Stimulated activated naive CD4-positive, alpha-beta T cell treated with Interleukin-2 at 50 U/mL for 16 hours (primary cell): ENCODE measurements around the gene ZC3H15.
"Not testable (repeated sequence)": the region's sequence is repeated elsewhere in the genome, so short reads cannot be mapped to it uniquely, and the experiment has no call there.

ENCODE experiments used
- DNase-seq: peaks from one replicate; lab custom pipeline; 2025; lab: John Stamatoyannopoulos, UW

Gene ZC3H15

DNA sequence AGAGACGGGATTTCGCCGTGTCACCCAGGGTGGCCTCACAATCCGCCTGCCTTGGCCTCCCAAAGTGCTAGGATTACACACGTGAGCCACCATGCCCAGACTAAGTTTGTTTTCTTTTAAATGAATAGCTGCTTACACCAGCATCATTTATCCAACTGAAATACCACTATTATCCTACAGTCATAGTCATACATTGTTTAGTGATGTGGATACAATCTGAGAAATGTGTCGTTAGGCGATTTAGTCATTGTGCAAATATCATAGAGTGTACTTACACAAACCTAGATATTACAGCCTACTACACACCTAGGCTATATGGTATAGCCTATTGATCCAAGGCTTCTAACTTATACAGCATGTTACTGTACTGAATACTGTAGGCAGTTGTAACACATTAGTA, 10.3 kb downstream of the ZC3H15 start:
- no peak for DNase-seq

DNA sequence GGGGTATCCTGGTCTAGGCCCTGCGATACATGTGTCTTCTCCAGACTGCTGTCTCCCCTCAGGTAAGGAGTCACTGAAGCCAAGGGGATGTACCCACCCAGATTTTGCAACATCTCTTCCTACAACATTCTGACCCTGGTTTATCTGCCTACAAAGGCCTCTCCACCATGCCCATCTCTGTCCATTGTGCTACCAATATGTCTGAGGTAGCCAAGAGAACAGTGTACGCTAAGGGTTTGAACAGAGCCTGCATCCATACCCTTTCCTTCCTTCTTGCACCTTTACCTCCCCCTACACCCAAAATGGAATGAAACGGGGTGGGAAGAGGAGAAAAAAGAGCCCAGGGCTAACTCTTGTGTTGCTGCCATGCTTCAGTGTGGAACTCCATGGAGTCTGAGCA, 11.9 kb downstream of the ZC3H15 start:
- DNase-seq, result no peak

DNA sequence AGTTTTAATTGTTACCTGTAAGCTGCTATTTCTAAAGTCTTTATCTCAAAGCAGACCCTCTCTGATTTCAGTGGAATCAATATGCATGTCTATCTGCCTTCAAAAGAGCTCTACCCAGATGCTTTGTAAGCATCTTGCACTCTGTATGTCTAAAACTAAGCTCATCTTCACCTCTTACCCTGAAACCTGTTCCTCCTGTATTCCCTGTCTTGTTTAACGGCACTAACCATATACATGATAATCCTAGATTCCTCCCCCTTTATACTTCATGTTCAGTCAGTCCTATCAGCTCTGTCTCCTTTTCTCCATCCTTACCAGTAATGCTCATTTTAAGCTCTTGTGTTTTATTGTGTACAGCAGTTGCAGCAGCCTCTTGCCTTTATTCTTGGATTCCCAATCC, 12.8 kb downstream of the ZC3H15 start:
- DNase-seq, result no peak

DNA sequence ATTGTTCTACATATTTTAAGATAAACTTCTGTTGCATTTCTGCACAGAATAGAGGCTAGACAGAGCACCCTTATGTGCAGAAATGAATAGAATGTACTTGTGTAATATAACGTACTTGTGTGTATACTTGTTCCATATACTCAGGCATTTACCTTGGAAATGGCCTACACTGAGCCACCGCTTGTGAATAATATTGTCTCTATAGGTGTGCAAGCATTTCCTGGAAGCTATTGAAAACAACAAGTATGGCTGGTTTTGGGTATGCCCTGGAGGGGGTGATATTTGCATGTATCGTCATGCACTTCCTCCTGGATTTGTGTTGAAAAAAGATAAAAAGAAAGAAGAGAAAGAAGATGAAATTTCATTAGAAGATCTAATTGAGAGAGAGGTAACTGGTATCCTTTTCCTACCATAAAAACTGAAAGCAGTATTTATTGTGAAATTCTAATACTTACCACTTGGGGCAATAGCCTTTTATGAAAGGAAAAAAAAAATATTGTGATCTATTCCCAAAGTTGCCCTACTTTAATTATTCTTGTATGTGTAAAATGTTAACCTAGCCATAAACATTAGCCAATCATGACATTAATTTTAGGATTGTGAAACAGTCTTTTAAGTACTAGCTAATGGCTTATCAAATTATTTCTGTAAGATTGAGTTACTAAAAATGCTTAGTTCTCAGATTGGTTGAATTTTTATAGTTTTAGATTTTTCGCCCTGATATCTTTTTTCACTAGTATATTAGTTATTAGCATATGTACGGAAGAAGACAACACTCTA, 18.0 kb downstream of the ZC3H15 start:
- DNase-seq, result no peak

DNA sequence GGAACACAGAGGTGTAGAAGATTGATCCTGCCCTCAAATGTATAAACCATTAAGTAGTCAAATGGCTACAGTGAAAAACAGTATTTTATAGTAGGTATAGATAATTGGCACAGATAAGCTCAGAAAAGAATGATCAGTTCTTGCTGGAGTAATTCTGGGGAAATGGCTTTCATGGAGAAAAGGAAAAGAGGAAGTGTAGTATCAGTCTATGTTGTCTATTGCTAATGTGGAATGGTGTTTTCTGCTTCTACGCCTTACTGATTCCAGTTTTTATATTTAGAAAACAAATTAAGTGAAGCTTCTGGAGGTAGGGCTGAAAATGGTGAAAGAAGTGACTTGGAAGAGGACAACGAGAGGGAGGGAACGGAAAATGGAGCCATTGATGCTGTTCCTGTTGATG, 22.2 kb downstream of the ZC3H15 start:
- DNase-seq, result no peak

DNA sequence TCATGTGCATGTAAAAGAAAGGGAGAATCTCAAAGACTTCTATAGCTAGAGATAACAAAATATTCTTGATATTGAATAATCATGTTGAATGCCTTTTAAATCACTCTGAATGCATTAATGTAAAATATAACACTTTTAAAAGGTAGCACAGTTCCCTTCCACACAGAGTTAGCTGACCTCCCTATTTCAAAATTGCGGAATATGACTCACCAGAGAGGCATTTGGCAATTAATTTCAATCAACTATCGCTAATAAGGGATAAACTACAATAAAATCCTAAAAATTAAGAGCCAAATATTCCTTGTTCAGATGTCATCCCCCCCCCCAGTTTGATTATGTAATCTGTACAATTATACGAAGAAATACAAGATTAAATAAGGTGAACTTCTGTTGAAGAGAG, 29.3 kb downstream of the ZC3H15 start:
- DNase-seq, result no peak

DNA sequence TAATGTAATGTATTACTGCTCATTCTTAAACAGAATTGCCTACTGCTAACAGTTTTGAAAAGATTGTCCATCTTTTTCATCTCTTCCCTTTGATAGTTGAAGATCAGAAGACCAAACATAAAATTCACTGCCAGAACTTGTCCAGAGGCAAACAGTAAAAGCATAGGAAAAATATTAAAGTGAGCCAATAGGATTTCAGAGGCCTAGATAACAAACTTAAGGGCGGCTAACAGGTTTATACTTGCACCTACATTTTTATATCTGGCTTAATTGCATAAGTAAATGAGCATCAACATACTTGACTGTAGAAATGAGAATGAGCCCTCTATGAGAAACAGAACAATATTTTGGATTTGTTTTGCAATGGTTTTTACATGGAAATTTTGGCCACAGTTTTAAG, 30.3 kb downstream of the ZC3H15 start:
- DNase-seq, result no peak

DNA sequence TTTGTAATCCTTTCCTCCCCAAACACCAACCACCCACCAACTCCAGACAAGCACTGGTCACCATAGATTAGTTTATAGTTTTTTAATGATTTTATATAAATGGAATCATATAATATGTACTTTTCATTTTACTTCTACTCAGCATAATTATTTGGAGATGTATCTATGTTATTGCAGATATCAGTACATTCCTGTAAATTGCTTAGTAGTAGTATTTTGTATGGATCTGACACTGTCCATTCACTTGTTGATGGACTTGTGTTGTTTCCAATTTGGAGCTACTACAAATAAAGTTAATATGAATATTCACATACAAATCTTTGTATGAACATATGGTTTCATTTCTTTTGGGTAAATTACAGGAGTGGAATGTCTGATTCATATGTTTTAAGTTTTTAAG, 31.0 kb downstream of the ZC3H15 start:
- no peak for DNase-seq

DNA sequence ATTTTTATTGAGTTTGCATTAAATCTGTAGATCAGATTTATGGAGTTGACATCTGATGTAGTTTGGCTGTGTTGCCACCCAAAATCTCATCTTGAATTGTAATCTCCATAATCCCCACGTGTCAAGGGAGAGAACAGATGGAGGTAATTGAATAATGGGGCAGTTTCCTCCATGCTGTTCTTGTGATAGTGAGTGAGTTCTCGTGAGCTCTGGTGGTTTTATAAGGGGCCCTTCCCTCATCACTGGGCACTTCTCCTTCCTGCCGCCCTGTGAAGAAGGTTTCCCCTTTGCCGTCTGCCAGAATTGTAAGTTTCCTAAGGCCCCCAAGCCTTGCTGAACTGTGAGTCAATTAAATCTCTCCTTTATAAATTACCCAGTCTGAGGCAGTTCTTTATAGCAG, 32.2 kb downstream of the ZC3H15 start:
- DNase-seq, result no peak

DNA sequence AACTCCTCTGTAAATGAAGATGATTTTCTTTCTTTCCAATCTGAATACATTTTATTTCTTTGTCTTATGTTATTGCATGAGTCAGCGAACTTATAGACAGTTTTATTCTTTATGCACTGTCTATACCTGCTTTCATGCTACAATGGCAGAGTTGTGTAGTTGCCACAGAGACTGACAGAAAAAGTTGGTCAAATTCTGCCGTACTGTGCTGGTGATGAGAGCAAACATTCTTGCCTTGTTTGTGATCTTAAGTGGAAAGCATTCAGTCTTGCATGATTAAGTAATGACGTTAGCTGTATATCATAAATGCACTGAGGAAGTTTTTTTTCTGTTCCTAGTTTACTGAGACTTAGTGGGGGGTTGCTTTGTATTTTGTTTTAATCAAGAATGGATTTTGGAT, 32.9 kb downstream of the ZC3H15 start:
- no peak for DNase-seq

DNA sequence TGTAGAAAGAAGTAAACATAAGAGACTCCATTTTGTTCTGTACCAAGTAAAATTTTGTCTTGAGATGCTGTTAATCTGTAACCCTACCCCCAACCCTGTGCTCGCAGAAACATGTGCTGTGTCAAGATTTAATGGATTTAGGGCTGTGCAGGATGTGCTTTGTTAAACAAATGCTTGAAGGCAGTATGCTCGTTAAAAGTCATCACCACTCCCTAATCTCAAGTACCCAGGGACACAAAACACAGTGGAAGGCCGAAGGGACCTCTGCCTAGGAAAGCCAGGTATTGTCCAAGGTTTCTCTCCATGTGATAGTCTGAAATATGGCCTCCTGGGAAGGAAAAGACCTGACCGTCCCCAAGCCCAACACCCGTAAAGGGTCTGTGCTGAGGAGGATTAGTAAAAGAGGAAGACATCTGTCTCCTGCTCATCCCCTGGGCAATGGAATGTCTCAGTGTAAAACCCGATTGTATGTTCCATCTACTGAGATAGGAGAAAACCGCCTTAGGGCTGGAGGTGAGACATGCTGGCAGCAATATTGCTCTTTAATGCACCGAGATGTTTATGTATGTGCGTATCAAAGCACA, 35.6 kb downstream of the ZC3H15 start:
- DNase-seq, result not testable (repeated sequence)

DNA sequence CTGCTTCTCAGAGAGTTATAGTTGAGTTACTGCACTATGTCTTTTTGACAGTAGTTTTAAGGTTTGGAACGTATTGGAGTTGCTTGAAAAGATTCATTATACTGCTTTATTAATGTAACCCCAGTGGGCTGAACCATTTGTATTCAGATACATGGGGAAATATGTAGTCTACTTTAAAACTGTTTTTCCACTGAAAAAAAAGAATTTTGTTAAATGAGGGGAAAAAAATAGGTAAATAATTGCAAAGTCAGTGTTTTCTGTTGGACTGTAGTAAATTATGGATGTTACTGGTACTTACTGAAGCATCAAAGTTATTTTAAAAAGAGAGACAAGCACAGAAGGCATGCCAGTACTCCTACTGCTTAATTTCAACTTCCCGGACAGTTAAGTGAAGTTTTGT, 36.4 kb downstream of the ZC3H15 start:
- no peak for DNase-seq

DNA sequence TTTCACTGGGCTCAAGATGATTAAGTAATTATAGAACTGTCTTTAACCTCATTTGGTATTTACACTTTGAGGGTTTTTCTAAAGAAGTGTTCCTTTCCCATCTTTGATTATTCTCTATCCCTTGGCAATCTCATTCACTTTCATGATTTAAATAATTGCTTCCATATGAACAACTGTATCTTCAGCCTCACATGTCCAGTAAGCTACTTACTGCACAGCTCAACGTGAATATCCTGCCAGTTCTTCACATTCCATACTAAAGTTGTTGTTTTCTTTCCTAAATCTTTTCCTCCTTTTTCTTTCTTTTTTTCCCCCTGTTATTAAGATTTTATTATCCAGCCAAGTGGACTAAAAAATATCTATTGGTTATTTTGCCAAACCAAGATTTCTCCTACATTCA, 37.7 kb downstream of the ZC3H15 start:
- no peak for DNase-seq

DNA sequence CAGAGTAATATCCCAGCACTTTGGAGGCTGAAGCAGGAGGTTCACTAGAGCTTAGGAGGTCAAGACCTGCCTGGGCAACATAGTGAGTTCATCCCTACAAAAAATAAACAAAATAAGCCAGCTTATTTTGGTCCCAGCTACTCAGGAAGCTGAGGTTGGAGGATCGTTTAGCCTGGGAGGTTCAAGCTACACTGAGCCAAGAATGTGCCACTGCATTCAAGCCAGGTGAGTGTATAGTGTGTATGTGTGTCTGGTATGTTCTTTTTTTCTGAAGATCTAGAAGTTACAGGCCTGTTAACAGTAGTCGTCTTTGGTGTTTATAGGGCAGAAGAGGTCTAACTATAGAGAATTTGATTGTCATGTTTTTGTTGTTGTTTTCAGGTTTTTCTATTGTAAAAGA, 40.2 kb downstream of the ZC3H15 start:
- no peak for DNase-seq

DNA sequence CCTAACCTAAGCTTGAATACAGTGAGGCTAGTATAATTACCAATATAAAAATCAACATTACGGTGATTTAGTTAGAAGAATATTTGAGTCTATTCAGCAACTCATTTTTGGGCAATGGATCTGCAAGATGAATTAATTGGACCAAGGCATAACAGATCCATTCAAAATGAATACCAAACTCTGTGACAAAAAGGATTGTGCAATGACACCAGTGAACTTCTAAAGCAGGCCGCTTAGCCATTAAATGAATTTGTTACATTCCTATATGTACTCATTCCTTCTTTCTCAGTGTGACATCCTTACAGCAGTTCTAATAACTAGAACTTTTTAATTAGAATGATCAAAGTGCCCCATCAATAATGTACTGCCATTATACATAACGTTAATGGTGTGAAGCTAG, 44.3 kb downstream of the ZC3H15 start:
- no peak for DNase-seq

DNA sequence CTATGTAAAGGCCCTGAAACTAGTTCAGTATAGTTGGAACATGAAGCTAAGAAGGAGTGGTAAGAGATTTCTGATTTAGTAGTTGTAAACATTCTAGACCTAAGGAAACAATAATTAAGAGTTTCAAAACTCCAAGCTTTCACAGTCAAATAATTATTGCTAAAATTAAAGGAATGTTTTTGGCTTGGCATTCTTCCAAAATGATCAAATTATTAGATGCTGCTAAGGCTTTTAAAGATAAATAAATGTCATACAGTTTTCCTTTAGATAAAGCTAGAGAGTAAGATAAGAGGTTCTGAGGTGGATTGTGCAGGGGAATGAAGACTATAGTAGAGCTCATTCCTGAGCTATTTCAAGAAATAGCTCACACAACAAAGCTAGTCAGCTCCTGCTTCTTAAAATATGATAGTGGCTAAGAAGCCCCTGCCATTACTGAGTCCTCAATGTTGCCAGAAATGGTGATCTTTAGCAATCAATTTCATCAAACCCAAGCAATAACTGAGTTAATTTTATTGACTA, 45.3 kb downstream of the ZC3H15 start:
- no peak for DNase-seq

DNA sequence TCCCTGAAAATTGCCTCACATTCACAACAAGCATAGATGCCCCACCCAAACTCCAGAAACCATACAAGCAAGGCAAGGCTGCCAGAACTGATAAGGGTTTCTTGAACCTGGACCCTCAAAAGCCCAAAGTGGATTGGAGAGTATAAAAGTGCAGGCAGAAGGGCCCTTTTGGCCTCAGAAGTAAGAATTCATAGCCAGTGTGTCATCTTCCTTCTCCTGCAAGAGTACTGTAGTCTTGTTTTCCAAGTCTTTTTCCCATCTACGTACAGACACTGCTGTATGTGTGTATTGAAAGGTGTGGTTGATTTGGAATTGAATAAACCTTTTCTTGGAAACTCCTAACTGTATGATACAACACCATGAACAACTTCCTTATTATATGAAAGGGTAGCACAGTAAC, 46.8 kb downstream of the ZC3H15 start:
- no peak for DNase-seq

DNA sequence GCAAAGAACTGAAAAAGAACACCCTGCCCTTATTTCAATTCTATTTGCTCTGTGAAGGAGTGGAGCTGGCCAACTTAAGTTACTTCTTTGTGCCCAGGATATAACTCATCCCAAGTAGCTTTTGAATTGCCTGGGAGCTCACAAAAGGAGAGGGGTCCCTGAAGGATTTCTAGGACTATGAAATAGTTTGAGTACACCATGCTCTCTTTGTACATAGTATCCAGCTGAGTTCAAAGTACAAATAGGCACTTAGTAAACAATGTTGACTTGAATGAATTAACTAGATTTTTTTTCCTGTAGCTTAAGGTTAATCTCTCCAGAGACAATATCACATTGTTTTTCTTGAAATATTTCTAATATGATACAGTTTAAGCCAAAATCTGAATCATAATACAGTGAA, 47.7 kb downstream of the ZC3H15 start:
- DNase-seq, result no peak

DNA sequence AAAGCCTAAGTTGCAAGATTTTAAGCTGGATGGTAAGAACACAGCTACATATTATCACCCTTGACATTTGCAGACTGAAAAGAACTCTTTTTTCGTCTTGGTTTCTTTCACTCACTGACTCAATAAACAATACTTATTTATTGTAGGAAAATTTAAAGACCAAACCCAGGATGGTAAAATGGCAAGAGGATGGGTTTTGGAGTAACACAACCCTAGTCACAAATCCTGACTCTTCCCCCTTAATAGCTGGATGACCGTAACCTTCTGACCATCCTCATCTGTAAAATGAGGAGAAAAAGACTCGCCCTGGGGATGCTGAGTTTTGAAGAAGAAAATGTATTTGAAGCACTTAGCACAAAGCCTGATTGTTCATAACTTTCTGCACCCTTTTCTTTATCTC, 48.3 kb downstream of the ZC3H15 start:
- no peak for DNase-seq

DNA sequence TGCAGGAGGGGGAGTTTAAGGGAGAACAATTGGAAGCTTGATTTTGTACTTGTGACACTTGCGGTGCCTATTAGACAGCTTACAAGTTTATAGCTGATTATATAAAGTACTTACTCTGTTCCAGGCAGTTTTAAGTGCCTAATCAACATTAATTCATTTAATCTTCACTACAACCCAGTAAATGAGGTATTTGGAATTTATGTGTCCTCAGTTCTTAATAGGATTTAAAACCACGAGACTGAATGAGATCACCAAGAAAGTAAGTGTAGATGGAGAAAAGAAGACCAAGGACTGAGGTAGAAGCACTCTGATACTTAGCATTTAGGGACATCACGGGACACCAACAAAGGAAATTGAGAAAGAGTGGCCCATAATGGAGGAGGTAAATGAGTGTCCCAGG, 49.8 kb downstream of the ZC3H15 start:
- no peak for DNase-seq

DNA sequence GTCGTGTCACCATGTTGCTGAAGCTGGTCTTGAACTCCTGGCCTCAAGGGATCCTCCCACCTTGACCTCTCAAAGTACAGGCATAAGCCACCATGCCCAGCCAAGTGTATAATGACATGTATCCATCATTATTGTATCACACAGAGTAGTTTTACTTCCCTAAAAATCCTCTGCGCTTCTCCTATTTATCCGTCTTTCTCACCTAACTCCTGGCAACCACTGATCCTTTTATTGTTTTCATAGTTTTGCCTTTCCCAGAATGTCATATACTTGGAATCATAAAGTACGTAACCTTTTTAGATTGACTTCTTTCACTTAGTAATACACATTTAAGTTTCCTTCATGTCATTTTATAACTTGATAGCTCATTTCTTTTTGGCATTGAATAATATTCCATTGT, 51.0 kb downstream of the ZC3H15 start:
- no peak for DNase-seq

DNA sequence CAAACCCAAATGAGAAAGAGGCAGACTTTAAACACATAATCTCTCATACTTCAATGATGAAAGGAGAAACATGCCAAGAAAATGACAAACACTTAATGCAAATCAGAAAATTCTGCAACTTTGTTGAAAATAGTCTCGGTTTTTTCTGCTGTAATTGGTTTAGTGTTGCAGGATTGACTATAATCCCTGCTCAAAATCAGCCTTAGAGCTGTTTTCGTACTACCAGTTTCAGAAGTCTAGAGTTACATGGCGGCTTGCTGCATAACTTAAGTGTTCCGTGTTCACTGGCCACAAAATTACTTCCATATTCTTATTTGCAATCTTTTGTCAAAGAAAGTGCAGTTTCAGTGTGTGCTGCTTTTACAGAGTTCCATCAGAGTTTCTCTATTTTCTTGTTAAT, 54.9 kb downstream of the ZC3H15 start:
- no peak for DNase-seq

DNA sequence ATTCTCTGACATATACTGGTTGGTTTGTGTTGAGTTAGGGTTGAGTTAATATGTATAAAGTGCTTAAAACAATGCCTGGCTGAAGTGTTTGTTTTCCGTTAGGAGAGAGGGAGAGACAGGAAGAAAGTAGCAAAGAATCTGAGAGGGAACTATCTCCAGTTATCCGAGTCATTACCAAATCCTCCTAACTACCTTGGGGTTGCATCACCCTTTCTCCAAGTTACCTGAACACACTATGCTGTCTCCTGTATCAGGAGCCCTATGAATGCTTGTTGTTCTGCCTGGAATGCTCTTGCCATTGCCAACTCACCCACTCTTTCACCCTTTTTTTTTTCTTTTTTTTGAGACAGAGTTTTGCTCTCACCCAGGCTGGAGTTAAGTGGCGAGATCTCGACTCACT, 55.9 kb downstream of the ZC3H15 start:
- DNase-seq, result no peak

DNA sequence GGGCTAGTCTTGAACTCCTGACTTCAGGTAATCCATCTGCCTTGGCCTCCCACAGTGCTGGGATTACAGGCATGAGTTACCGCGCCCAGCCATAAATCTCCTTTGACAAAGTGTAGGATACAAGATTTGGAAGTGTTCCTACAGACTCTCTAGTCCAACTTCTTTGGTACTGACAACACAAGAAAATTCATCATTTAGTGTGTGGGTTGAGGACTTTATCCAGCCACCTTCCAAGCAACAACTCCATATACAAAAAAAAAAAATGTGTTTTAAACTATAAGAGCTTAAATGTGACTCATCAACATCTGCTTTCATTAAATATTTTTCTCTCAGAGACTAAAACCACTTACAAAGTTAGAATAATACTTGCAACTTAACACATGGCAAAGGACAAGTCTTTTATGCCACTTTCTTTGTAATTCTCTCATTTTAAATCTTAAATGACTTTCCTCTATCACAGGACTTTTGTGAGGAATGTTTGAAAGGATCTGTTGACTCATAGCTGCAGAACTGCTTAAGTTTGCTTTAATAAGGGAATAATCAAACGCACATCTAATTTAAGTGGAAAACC, 57.6 kb downstream of the ZC3H15 start:
- DNase-seq, result no peak
